Activated CD4-positive, alpha-beta memory T cell treated with anti-CD3 and anti-CD28 coated beads for 36 hours (primary cell): Measurements from ENCODE around the gene NELL2. TPM values are rescaled to one million over a fixed set of nuclear protein-coding genes. Genes with fewer than 3 reads are reported as not detected.
A peak's percentile ranks its signal among the peaks of the same experiment; 100 is the strongest.
"Not testable (repeated sequence)": the region's sequence is repeated elsewhere in the genome, so short reads cannot be mapped to it uniquely, and the experiment has no call there.

Experiments
- CTCF ChIA-PET: fragments of 350-600 bp; sonication (Branson Sonifier 250); formaldehyde crosslinking; loops from one replicate; lab custom pipeline; 2021; ENCODE audit warnings: antibody characterized with exemption, inconsistent platforms; lab: Charles Lee
- POLR2A ChIA-PET: fragments of 350-600 bp; sonication (Branson Sonifier 250); formaldehyde crosslinking; loops from one replicate; lab custom pipeline; 2021; ENCODE audit warnings: antibody characterized with exemption; lab: Charles Lee
- DNase-seq: peaks from one replicate; pipeline ENCODE4 v3.0.0-alpha.2; 2020
- H3K27ac Mint-ChIP-seq: one replicate; pipeline ENCODE4 v1.8.0; 2021; ENCODE audit warnings: mixed read lengths
- H3K27me3 Mint-ChIP-seq: one replicate; pipeline ENCODE4 v1.8.0; 2021; ENCODE audit warnings: mixed read lengths
- H3K36me3 Mint-ChIP-seq: one replicate; pipeline ENCODE4 v1.8.0; 2021; ENCODE audit warnings: mixed read lengths
- H3K4me1 Mint-ChIP-seq: one replicate; pipeline ENCODE4 v1.8.0; 2021; ENCODE audit warnings: low read depth, mixed read lengths
- H3K4me3 Mint-ChIP-seq: one replicate; pipeline ENCODE4 v1.8.0; 2021; ENCODE audit warnings: mild to moderate bottlenecking, mixed read lengths
- H3K9me3 Mint-ChIP-seq: one replicate; pipeline ENCODE4 v1.8.0; 2021; ENCODE audit warnings: mixed read lengths
- intact Hi-C: fragments of 100-400 bp; cut with micrococcal nuclease; formaldehyde crosslinking; loops from one replicate; pipeline ENCODE4 v1.15.1; 2023
- total RNA-seq, 2 experiments: library from RNA; stranded (reverse); gene quantifications; one replicate each; pipeline ENCODE4 v1.2.3, GENCODE V29; 2021

Gene NELL2
- total RNA-seq, 2 experiments from 2014 or later, result 40.5 to 43.5 TPM

- CTCF ChIA-PET, result interaction anchor here (0.7 to 4.3 kb wide), 6 partner anchors 16 to 121 kb away, joined by 3 to 29 read pairs (median 5); partner anchors contain the start of gene NELL2
- Mint-ChIP-seq H3K4me1 (peaks cover 57% of the 10 kb centered on the region), H3K4me3 (peak overlapping the region; percentile 42), H3K27me3 (no peaks in the 10 kb centered on the region), H3K27ac (peak overlapping the region; percentile 89), H3K9me3 (peaks cover 3% of the 10 kb centered on the region), H3K36me3 (peaks cover 2% of the 10 kb centered on the region)
- intact Hi-C loops, result loop anchor here (1.0 to 5.0 kb wide), 4 partner anchors 8 to 44 kb away; no protein-coding TSS in a partner anchor
- POLR2A ChIA-PET, result interaction anchor here (1.0 to 2.4 kb wide), 4 partner anchors 8 to 1070 kb away, joined by 3 to 8 read pairs (median 6); partner anchors contain the start of gene NELL2
- no peak for DNase-seq
Observed at GRCh38 chr12:44827832-44828438, 48.2 kb downstream of the NELL2 start.

GRCh38 chr12:44821702-44822101 is 54.4 kb downstream of the NELL2 start:
- intact Hi-C loops, H3K4me3 Mint-ChIP-seq, H3K36me3 Mint-ChIP-seq, DNase-seq, POLR2A ChIA-PET, H3K27ac Mint-ChIP-seq, H3K27me3 Mint-ChIP-seq, H3K9me3 Mint-ChIP-seq: not testable (repeated sequence)
- CTCF ChIA-PET, result interaction anchor here (0.8 to 2.1 kb wide), 4 partner anchors 9 to 127 kb away, joined by 3 to 7 read pairs (median 6); no protein-coding TSS in a partner anchor
- H3K4me1 Mint-ChIP-seq, result peaks cover 47% of the 10 kb centered on the region

DNA sequence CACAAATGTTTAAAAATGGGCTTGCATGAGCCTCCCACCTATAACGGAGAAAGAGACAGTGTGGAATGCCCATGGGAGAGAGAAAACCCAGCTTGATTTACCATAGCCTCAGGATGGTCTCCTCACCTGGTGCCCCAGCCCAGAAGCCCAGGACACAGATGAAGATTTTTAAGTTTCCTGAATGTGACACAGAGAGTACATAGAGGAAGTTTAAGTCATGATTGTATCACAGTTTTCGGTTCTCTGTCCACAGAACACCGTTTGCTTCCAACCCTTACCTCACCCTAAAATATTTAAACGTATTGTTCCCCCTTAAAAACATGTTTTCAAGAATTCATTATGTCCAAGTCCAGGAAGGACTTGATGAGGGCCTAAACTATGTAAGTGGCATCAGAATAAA is 56.2 kb downstream of the NELL2 start:
- Mint-ChIP-seq H3K36me3 (peaks cover 2% of the 10 kb centered on the region), H3K9me3 (peaks cover under 1% of the 10 kb centered on the region), H3K27me3 (no peaks in the 10 kb centered on the region), H3K4me3 (no peak overlapping the region), H3K27ac (peak overlapping the region; percentile 54), H3K4me1 (peaks cover 54% of the 10 kb centered on the region)
- POLR2A ChIA-PET, result no interaction called here
- no peak for DNase-seq
- CTCF ChIA-PET, result no interaction called here
- intact Hi-C loops, result no loop called here

DNA sequence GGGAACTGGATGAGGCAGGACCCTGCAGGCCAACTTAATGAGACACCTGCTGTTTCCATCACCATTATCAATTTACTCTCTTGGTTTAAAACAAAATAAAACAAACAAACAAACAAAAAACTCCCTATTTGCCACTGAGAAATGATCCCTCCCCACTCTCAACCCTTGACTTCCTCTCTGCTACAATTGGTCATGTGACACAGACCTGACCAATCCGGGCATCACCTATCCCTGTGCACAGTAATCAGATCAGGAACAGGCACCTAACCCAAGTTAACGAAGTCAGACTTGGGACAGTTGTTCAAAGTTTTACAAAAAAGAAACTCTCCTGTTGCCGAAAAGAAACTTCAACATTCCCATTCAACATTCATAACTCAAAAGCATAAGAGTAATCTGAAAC is 58.4 kb downstream of the NELL2 start:
- Mint-ChIP-seq H3K36me3 (peaks cover 2% of the 10 kb centered on the region), H3K9me3 (no peaks in the 10 kb centered on the region), H3K27me3 (no peaks in the 10 kb centered on the region), H3K27ac (no peak overlapping the region), H3K4me1 (peaks cover 54% of the 10 kb centered on the region), H3K4me3 (no peak overlapping the region)
- ChIA-PET POLR2A (no interaction called here), CTCF (no interaction called here)
- DNase-seq, result peak; percentile 31
- intact Hi-C loops, result no loop called here

DNA sequence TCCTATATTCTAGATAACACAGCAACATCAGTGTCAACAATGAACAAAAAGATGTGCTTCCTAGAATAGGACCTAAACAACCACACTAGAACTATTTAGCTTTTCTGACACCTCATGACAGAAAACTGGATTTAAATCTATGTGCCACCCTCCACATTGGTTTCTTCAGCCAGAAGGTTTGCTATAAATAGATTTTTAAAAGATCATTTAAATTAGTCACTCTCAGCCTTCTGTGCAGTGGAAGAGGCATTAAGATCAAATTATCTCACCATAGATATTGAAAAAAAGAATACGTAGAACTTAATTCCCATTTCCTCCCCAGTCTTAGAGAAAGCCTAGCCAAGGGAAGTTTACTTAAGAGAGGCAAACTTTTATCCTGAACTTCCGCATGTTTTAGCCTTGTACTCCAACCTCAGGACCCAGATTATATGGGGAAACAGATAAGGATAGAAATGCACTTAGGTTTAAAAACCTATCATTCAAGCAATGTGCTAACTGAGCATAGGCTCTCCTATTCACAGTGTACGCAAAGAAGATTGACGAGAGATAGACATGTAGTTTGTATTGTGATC is 59.6 kb downstream of the NELL2 start:
- POLR2A ChIA-PET, result no interaction called here
- Mint-ChIP-seq H3K27ac (no peak overlapping the region), H3K27me3 (no peaks in the 10 kb centered on the region), H3K4me1 (peaks cover 57% of the 10 kb centered on the region), H3K36me3 (peaks cover 2% of the 10 kb centered on the region), H3K9me3 (no peaks in the 10 kb centered on the region), H3K4me3 (no peak overlapping the region)
- intact Hi-C loops, result no loop called here
- DNase-seq, result no peak
- CTCF ChIA-PET, result interaction anchor here (1.2 to 7.6 kb wide), 2 partner anchors 58 to 132 kb away, joined by 4 to 163 read pairs; partner anchors contain the start of gene NELL2

GRCh38 chr12:44812062-44812461 is 64.1 kb downstream of the NELL2 start:
- Mint-ChIP-seq H3K27ac (no peak overlapping the region), H3K27me3 (no peaks in the 10 kb centered on the region), H3K9me3 (no peaks in the 10 kb centered on the region), H3K36me3 (no peaks in the 10 kb centered on the region), H3K4me3 (no peak overlapping the region), H3K4me1 (peaks cover 35% of the 10 kb centered on the region)
- no peak for DNase-seq
- ChIA-PET CTCF (interaction anchor here (0.6 to 7.6 kb wide), 23 partner anchors 8 to 796 kb away, joined by 3 to 163 read pairs (median 4); partner anchors contain the start of gene NELL2), POLR2A (no interaction called here)
- intact Hi-C loops, result loop anchor here (1.0 kb wide), 2 partner anchors 62 to 119 kb away; no protein-coding TSS in a partner anchor

GRCh38 chr12:44804068-44804467 is 72.0 kb downstream of the NELL2 start:
- H3K36me3 Mint-ChIP-seq, result peaks cover 2% of the 10 kb centered on the region
- intact Hi-C loops, result no loop called here
- H3K27me3 Mint-ChIP-seq, result no peaks in the 10 kb centered on the region
- no peak overlapping the region for H3K4me3 Mint-ChIP-seq
- DNase-seq, result no peak
- POLR2A ChIA-PET, result no interaction called here
- peaks cover 6% of the 10 kb centered on the region for H3K4me1 Mint-ChIP-seq
- H3K9me3 Mint-ChIP-seq, result no peaks in the 10 kb centered on the region
- no peak overlapping the region for H3K27ac Mint-ChIP-seq
- CTCF ChIA-PET, result interaction anchor here (1.0 to 1.6 kb wide), 4 partner anchors 8 to 145 kb away, joined by 3 to 5 read pairs (median 5); no protein-coding TSS in a partner anchor

- no peak overlapping the region for H3K27ac Mint-ChIP-seq
- no peak for DNase-seq
- ChIA-PET CTCF (interaction anchor here (0.9 to 1.1 kb wide), 2 partner anchors 9 to 22 kb away, joined by 4 read pairs; no protein-coding TSS in a partner anchor), POLR2A (no interaction called here)
- intact Hi-C loops, result no loop called here
- H3K27me3 Mint-ChIP-seq, result no peaks in the 10 kb centered on the region
- H3K36me3 Mint-ChIP-seq, result peaks cover 5% of the 10 kb centered on the region
- peaks cover 10% of the 10 kb centered on the region for H3K4me1 Mint-ChIP-seq
- no peaks in the 10 kb centered on the region for H3K9me3 Mint-ChIP-seq
- no peak overlapping the region for H3K4me3 Mint-ChIP-seq
Observed at GRCh38 chr12:44795970-44796369, 80.1 kb downstream of the NELL2 start.

DNA sequence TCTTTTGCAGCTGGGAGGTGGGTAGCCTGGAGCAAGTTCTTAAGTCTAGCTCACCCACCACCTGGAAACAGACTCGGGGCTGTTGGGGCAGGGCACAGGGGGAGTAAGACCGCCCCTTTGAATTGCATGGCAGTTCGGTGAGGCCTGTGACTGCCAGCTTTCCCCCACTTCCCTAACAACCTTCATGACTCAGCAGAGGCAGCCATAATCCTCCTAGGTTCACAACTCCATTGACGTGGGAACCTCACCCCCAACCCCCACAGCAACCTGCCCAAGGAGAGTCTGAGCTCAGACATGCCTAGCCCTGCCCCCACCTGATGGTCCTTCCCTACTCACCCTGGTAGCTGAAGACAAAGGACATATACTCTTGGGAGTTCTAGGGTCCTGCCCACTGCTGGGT is 87.4 kb downstream of the NELL2 start:
- Mint-ChIP-seq H3K9me3 (peaks cover 3% of the 10 kb centered on the region), H3K27me3 (no peaks in the 10 kb centered on the region), H3K36me3 (peaks cover 11% of the 10 kb centered on the region), H3K4me3 (no peak overlapping the region), H3K27ac (no peak overlapping the region), H3K4me1 (peaks cover 10% of the 10 kb centered on the region)
- intact Hi-C loops, result no loop called here
- ChIA-PET POLR2A (no interaction called here), CTCF (interaction anchor here (0.6 to 2.3 kb wide), 4 partner anchors 14 to 153 kb away, joined by 3 to 12 read pairs (median 9); partner anchors contain the start of gene NELL2)
- DNase-seq, result no peak

- intact Hi-C loops, result no loop called here
- Mint-ChIP-seq H3K36me3 (peaks cover 20% of the 10 kb centered on the region), H3K27ac (no peak overlapping the region), H3K27me3 (no peaks in the 10 kb centered on the region), H3K4me3 (no peak overlapping the region), H3K4me1 (peaks cover 6% of the 10 kb centered on the region), H3K9me3 (peaks cover 14% of the 10 kb centered on the region)
- ChIA-PET POLR2A (no interaction called here), CTCF (interaction anchor here (0.9 to 2.4 kb wide), 2 partner anchors 97 to 150 kb away, joined by 3 to 6 read pairs; no protein-coding TSS in a partner anchor)
- DNase-seq, result no peak
Observed at GRCh38 chr12:44780221-44780790, 95.8 kb downstream of the NELL2 start.

- Mint-ChIP-seq H3K36me3 (peaks cover 20% of the 10 kb centered on the region), H3K4me1 (peaks cover 6% of the 10 kb centered on the region), H3K9me3 (peaks cover 14% of the 10 kb centered on the region), H3K27me3 (no peaks in the 10 kb centered on the region), H3K27ac (no peak overlapping the region), H3K4me3 (no peak overlapping the region)
- ChIA-PET POLR2A (no interaction called here), CTCF (interaction anchor here (2.4 kb wide), 1 partner anchor 151 kb away, joined by 6 read pairs; no protein-coding TSS in a partner anchor)
- intact Hi-C loops, result loop anchor here (10.0 kb wide), 1 partner anchor 765 kb away; no protein-coding TSS in a partner anchor
- no peak for DNase-seq
Observed at GRCh38 chr12:44779766-44780165, 96.3 kb downstream of the NELL2 start.

GRCh38 chr12:44778863-44779262 is 97.3 kb downstream of the NELL2 start:
- no peaks in the 10 kb centered on the region for H3K27me3 Mint-ChIP-seq
- ChIA-PET POLR2A (no interaction called here), CTCF (no interaction called here)
- intact Hi-C loops, result loop anchor here (10.0 kb wide), 1 partner anchor 764 kb away; no protein-coding TSS in a partner anchor
- no peak overlapping the region for H3K4me3 Mint-ChIP-seq
- DNase-seq, result no peak
- H3K27ac Mint-ChIP-seq, result no peak overlapping the region
- peaks cover 6% of the 10 kb centered on the region for H3K4me1 Mint-ChIP-seq
- H3K36me3 Mint-ChIP-seq, result peaks cover 20% of the 10 kb centered on the region
- H3K9me3 Mint-ChIP-seq, result peaks cover 14% of the 10 kb centered on the region
